ENCODE results near the gene UCN.

DNA sequence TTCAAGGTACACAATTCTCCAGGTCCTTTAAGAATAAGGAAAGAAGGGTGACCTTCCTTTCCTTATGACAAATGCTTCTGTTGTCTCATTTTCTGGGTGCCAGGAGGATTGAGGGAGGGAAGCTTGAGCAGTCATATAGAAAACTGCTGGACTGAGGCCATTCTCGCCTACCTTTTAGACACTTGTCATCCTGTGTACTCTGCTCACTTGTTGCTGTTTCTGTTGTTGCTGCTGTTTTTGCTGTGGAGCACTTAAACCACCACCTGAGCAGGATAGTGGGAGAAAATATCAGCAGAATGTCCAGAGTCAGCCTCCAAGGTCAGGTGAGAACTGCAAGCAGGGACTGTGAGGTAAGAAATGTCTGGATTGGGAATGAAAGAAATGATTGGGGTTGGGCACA, 30.2 kb downstream of the UCN start:
- TF ChIP-seq, protein P1, sequence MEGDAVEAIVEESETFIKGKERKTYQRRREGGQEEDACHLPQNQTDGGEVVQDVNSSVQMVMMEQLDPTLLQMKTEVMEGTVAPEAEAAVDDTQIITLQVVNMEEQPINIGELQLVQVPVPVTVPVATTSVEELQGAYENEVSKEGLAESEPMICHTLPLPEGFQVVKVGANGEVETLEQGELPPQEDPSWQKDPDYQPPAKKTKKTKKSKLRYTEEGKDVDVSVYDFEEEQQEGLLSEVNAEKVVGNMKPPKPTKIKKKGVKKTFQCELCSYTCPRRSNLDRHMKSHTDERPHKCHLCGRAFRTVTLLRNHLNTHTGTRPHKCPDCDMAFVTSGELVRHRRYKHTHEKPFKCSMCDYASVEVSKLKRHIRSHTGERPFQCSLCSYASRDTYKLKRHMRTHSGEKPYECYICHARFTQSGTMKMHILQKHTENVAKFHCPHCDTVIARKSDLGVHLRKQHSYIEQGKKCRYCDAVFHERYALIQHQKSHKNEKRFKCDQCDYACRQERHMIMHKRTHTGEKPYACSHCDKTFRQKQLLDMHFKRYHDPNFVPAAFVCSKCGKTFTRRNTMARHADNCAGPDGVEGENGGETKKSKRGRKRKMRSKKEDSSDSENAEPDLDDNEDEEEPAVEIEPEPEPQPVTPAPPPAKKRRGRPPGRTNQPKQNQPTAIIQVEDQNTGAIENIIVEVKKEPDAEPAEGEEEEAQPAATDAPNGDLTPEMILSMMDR (conservative IDR thresholded peaks at IDR 0.05 in 1 of 2, IDR thresholded peaks at IDR 0.05 in 1 of 2; ENCODE audit: low read depth in 1 of 2, low read length in 2 of 2) = no peak
- TF ChIP-seq EZH2 (IDR thresholded peaks at IDR 0.05; ENCODE audit: low read length, missing control alignments) = no peak
